ENCODE results near the gene C2orf92.

Gene C2orf92

DNA sequence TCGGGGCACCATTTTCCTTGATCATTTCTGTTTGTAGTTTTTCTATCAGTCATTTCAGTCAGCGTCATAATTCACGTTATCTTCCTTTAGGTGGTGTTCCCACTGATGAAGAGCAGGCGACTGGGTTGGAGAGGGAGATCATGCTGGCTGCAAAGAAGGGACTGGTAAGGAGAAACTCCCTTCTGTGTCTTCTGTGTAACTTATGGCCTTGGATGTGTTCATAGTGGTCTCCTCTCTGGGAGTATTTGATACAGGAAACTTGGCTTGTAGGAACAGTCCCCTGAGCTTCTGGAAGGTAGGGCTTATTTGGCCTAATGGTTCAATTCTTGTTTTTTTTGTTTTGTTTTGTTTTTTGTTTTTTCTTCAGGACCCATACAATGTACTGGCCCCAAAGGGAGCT, 22.5 kb upstream of the C2orf92 start:
- DNase-seq (ENCODE audit: low spot score) = no peak
- TF ChIP-seq, protein P1, sequence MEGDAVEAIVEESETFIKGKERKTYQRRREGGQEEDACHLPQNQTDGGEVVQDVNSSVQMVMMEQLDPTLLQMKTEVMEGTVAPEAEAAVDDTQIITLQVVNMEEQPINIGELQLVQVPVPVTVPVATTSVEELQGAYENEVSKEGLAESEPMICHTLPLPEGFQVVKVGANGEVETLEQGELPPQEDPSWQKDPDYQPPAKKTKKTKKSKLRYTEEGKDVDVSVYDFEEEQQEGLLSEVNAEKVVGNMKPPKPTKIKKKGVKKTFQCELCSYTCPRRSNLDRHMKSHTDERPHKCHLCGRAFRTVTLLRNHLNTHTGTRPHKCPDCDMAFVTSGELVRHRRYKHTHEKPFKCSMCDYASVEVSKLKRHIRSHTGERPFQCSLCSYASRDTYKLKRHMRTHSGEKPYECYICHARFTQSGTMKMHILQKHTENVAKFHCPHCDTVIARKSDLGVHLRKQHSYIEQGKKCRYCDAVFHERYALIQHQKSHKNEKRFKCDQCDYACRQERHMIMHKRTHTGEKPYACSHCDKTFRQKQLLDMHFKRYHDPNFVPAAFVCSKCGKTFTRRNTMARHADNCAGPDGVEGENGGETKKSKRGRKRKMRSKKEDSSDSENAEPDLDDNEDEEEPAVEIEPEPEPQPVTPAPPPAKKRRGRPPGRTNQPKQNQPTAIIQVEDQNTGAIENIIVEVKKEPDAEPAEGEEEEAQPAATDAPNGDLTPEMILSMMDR (IDR thresholded peaks at IDR 0.05; ENCODE audit: borderline replicate concordance, control extremely low read depth, extremely low read depth, insufficient read depth, missing control alignments) = no peak
- in situ Hi-C loops (cut with MboI; ENCODE audit: low sequenced_read_pairs, unreplicated experiment) = no loop called here

DNA sequence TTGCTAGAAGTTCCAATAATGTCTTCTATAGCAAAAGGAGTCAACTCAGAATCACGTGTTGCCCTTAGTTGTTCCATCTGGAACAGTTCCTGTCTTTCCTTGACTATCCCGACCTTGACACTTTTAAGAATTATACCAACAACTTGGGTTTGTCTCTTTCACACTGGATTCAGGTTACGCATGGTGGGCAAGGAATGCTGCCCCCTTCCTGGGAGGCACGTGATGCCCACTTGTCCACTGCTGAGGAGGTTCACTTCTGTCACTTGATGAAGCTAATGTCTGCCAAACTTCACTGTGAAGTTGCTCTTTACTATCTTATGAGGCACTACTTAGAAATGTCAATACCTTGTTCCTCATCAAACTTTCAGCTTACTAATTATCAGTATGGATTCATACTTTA, 18.4 kb upstream of the C2orf92 start:
- TF ChIP-seq, protein P1 (IDR thresholded peaks at IDR 0.05; ENCODE audit: borderline replicate concordance, control extremely low read depth, extremely low read depth, insufficient read depth, missing control alignments) = no peak
- in situ Hi-C loops (cut with MboI; ENCODE audit: low sequenced_read_pairs, unreplicated experiment) = no loop called here
- peak; percentile 4 for DNase-seq (ENCODE audit: low spot score)

DNA sequence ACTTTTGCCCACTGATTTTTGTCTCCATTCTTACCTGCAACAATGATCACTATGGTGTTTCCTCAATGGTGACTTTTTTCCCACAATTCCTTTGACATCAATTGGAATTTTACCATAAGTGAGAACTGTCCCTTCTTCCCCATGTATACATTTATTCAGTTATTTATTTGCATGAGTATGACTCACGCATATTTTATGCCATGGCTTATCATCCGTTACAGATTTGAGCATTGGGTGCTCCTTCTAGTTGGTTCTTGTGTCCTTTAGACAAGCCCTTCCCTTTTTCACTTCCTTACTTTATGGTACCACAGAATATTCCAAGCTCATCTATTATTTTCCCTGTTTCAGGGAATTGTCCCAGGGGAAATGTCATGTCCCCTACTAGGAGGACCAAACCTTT, 16.0 kb upstream of the C2orf92 start:
- DNase-seq (ENCODE audit: low spot score) = peak; percentile 5
- in situ Hi-C loops (cut with MboI; ENCODE audit: low sequenced_read_pairs, unreplicated experiment) = no loop called here
- TF ChIP-seq, protein P1 (IDR thresholded peaks at IDR 0.05; ENCODE audit: borderline replicate concordance, control extremely low read depth, extremely low read depth, insufficient read depth, missing control alignments) = no peak

DNA sequence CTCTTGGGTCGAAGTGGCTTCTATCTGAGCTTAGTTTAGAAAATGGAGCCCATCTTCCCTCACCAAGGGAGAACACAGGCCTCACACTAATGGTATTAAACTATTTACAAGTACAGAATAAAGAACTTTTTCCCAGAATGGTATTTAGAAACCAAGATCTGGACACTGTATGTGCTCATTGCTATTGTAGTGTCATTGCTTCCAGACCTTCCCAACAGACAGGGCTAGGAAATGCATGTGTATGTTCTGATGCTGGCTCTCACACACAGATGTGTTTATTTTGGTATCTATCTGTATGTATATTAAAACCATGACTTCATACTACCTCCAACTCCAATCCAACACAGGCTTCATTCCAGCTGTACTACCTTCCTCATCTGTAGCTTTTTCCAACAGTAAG, 15.6 kb upstream of the C2orf92 start:
- no peak for DNase-seq (ENCODE audit: low spot score)
- in situ Hi-C loops (cut with MboI; ENCODE audit: low sequenced_read_pairs, unreplicated experiment) = no loop called here
- TF ChIP-seq, protein P1 (IDR thresholded peaks at IDR 0.05; ENCODE audit: borderline replicate concordance, control extremely low read depth, extremely low read depth, insufficient read depth, missing control alignments) = no peak

DNA sequence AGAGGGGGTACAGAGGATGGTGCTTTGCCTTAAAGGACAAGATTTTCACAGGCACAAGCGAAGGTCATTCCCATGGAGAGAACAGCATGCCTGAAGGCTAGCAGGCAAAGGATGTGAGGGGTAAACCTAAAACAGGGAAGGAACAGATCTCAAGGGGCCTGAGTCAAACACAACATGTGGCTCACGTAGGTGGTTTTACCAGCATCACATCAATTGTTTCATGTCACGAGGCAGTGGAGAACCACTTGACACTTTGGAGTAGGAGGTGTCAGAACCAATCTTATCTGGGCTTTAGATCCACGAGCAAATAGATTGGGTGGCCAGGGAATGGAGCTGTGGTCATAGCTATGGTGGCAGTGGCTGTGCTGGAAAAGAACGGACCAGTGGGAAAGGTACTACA, 15.2 kb upstream of the C2orf92 start:
- no peak for DNase-seq (ENCODE audit: low spot score)
- TF ChIP-seq, protein P1 (IDR thresholded peaks at IDR 0.05; ENCODE audit: borderline replicate concordance, control extremely low read depth, extremely low read depth, insufficient read depth, missing control alignments) = no peak
- in situ Hi-C loops (cut with MboI; ENCODE audit: low sequenced_read_pairs, unreplicated experiment) = no loop called here

- in situ Hi-C loops (cut with MboI; ENCODE audit: low sequenced_read_pairs, unreplicated experiment) = no loop called here
- TF ChIP-seq, protein P1 (IDR thresholded peaks at IDR 0.05; ENCODE audit: borderline replicate concordance, control extremely low read depth, extremely low read depth, insufficient read depth, missing control alignments) = no peak
- no peak for DNase-seq (ENCODE audit: low spot score)
Observed at GRCh38 chr2:97654791-97655190, 14.7 kb upstream of the C2orf92 start.
